IPS-15b (cell line): ENCODE results near the gene TXLNB.
"Not testable (repeated sequence)": the region's sequence is repeated elsewhere in the genome, so short reads cannot be mapped to it uniquely, and the experiment has no call there.

ENCODE experiments used
- H3K27me3 ChIP-seq: one replicate; pipeline ENCODE4 v1.6.1; 2013; ENCODE audit warnings: low read length; ENCODE audit not compliant: control insufficient read depth, insufficient read depth
- H3K36me3 ChIP-seq: one replicate; pipeline ENCODE4 v1.6.1; 2013; ENCODE audit warnings: low read length; ENCODE audit not compliant: control insufficient read depth, insufficient read depth
- H3K4me1 ChIP-seq: one replicate; pipeline ENCODE4 v1.6.1; 2013; ENCODE audit warnings: mild to moderate bottlenecking, low read length; ENCODE audit not compliant: control insufficient read depth, insufficient read depth
- H3K4me3 ChIP-seq: one replicate; pipeline ENCODE4 v1.5.1; 2013; ENCODE audit warnings: low read depth, low read length
- H3K9ac ChIP-seq: one replicate; pipeline ENCODE4 v1.6.1; 2013; ENCODE audit warnings: low read depth, mild to moderate bottlenecking, low read length
- H3K9me3 ChIP-seq: one replicate; pipeline ENCODE4 v1.6.1; 2013; ENCODE audit warnings: mild to moderate bottlenecking, low read length; ENCODE audit not compliant: control insufficient read depth, insufficient read depth

TXLNB gene

GRCh38 chr6:139219271-139219729 is 72.5 kb downstream of the TXLNB start:
- Histone ChIP-seq H3K4me1 (no peaks in the 10 kb centered on the region), H3K4me3 (no peak overlapping the region), H3K36me3 (no peaks in the 10 kb centered on the region), H3K27me3 (no peaks in the 10 kb centered on the region), H3K9ac (no peak overlapping the region), H3K9me3 (no peaks in the 10 kb centered on the region)

DNA sequence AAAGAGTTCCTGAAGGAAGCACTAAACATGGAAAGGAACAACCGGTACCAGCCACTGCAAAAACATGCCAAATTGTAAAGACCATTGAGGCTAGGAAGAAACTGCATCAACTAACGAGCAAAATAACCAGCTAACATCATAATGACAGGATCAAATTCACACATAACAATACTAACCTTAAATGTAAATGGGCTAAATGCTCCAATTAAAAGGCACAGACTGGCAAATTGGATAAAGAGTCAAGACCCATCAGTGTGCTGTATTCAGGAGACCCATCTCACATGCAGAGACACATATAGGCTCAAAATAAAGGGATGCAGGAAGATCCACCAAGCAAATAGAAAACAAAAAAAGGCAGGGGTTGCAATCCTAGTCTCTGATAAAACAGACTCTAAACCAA is 79.3 kb downstream of the TXLNB start:
- H3K36me3 ChIP-seq, H3K4me3 ChIP-seq, H3K4me1 ChIP-seq, H3K9ac ChIP-seq, H3K9me3 ChIP-seq, H3K27me3 ChIP-seq: not testable (repeated sequence)

DNA sequence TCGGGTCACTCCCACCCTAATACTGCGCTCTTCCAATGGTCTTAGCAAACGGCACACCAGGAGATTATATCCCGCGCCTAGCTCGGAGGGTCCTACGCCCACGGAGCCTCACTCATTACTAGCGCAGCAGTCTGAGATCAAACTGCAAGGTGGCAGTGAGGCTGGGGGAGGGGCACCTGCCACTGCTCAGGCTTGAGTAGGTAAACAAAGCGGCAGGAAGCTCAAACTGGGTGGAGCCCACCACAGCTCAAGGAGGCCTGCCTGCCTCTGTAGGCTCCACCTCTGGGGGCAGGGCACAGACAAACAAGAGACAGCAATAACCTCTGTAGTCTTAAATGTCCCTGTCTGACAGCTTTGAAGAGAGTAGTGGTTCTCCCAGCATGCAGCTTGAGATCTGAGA is 81.0 kb downstream of the TXLNB start:
- H3K9me3 ChIP-seq, H3K36me3 ChIP-seq, H3K4me3 ChIP-seq, H3K9ac ChIP-seq, H3K27me3 ChIP-seq, H3K4me1 ChIP-seq: not testable (repeated sequence)

GRCh38 chr6:139205843-139206242 is 86.0 kb downstream of the TXLNB start:
- H3K4me1 ChIP-seq = no peaks in the 10 kb centered on the region
- H3K36me3 ChIP-seq = no peaks in the 10 kb centered on the region
- no peak overlapping the region for H3K4me3 ChIP-seq
- no peak overlapping the region for H3K9ac ChIP-seq
- no peaks in the 10 kb centered on the region for H3K27me3 ChIP-seq
- no peaks in the 10 kb centered on the region for H3K9me3 ChIP-seq

DNA sequence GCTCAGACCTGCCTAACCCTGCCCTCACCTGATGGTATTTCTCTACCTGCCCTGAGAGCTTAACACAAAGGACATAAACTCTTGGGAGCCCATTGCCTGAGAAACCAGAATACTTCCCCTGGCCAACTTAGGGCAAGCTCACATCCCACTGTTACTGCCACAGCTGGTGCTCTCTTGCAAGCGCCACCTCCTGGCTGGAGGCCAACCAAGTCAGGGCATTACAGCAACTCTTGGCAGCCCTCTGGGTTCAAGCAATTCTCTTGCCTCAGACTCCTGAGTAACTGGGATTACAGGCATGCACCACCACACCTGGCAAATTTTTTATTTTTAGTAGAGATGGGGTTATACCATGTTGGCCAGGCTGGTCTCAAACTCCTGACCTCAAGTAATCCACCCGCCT is 86.8 kb downstream of the TXLNB start:
- Histone ChIP-seq H3K4me3 (no peak overlapping the region), H3K4me1 (no peaks in the 10 kb centered on the region), H3K36me3 (no peaks in the 10 kb centered on the region), H3K9me3 (no peaks in the 10 kb centered on the region), H3K9ac (no peak overlapping the region), H3K27me3 (no peaks in the 10 kb centered on the region)

DNA sequence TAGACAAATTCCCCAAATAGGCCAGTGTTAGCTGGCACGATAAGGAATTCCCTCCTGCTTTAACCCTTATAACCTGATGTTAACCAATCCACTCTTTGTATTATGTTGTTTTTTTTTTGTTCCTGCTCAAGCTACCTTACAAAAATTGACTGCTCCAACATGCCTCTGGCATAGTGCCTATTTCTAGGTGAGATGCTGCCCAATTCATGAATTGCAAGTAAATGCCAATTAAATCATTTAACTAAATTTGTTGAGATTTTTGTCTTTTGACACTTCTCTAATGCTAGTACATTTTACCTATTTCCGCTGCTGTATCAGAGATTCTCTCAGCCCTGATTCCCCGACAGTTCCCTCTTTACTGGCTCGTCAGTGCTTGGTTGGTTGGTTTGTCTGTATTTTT is 90.4 kb downstream of the TXLNB start:
- Histone ChIP-seq H3K9ac (no peak overlapping the region), H3K36me3 (no peaks in the 10 kb centered on the region), H3K4me1 (no peaks in the 10 kb centered on the region), H3K4me3 (no peak overlapping the region), H3K9me3 (no peaks in the 10 kb centered on the region), H3K27me3 (no peaks in the 10 kb centered on the region)

- H3K9ac ChIP-seq = no peak overlapping the region
- H3K9me3 ChIP-seq = no peaks in the 10 kb centered on the region
- no peaks in the 10 kb centered on the region for H3K36me3 ChIP-seq
- no peaks in the 10 kb centered on the region for H3K27me3 ChIP-seq
- no peaks in the 10 kb centered on the region for H3K4me1 ChIP-seq
- H3K4me3 ChIP-seq = no peak overlapping the region
These were observed 93.1 kb downstream of the TXLNB start for GRCh38 chr6:139198529-139199288.

DNA sequence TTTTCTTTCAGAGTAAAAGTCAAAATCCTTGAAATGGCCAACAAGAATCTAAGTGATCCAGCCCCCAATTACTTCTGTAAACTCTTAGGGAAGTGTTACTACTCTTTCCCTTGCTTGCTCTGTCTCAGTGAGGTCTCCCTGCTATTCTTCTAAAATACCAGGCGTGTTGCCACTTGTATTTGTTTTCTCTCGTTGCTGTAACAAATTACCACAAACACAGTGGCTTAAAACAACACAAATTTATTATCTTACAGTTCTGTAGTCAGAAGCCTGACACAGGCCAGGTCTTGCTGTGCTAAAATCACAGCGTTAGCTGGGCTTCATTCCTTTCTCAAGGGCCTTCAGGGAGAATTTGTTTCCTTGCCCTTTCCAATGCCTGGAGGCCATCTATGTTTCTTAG is 97.1 kb downstream of the TXLNB start:
- Histone ChIP-seq H3K4me1 (no peaks in the 10 kb centered on the region), H3K27me3 (no peaks in the 10 kb centered on the region), H3K9me3 (no peaks in the 10 kb centered on the region), H3K36me3 (no peaks in the 10 kb centered on the region), H3K4me3 (no peak overlapping the region), H3K9ac (no peak overlapping the region)
